ENCODE measurements around the gene EOGT. TPM values are rescaled to one million over a fixed set of nuclear protein-coding genes. Genes with fewer than 3 reads are reported as not detected.

Gene EOGT
- total and polyA plus RNA-seq, 10 of the 15 experiments (the other 5 are each of a cell fraction or from before 2014, with no cell fraction given) = 3.5 to 16.5 (median 8.3) TPM

DNA sequence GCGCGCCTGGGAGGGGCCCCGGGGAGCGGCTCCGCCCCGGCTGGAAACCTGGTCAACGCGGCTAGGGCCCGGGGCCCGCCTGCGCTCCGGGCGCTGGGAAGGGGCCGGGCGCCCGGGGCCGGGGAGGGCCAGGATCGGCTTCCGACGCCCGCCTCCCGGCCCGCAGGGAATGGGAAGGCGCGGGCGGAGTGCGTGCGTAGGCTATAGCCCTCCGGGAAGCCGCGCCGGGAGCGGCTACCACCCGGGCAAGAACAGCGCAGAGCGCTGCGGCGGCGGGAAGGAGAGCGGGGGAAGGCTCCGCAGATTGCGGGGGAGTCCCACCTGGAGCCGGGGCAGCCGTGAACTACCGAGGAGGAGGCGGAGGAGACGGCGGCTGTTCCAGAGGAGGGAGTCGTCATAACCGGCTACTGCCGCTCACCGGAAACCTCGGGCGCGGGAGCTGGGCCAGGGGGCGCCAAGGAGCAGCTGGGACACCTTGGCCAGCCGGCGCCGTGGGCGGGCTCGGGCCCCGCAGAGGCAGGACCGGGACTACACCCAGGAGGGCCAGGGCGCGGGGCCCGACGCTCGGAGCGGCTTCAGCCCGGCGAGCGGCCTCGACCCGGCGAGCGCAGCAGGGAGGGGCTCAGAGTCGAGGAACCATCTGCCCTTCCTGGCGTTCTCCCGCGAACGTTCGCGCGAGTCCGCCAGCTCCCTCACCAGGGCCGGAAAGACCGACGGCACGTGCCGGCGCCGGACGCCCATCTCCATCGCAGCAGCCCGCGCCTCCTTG lies at the start of gene EOGT (continued):
- TF ChIP-seq, protein P1, sequence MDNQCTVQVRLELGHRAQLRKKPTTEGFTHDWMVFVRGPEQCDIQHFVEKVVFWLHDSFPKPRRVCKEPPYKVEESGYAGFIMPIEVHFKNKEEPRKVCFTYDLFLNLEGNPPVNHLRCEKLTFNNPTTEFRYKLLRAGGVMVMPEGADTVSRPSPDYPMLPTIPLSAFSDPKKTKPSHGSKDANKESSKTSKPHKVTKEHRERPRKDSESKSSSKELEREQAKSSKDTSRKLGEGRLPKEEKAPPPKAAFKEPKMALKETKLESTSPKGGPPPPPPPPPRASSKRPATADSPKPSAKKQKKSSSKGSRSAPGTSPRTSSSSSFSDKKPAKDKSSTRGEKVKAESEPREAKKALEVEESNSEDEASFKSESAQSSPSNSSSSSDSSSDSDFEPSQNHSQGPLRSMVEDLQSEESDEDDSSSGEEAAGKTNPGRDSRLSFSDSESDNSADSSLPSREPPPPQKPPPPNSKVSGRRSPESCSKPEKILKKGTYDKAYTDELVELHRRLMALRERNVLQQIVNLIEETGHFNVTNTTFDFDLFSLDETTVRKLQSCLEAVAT (IDR thresholded peaks at IDR 0.05) = no peak
- TF ChIP-seq EGR1 (IDR thresholded peaks at IDR 0.05; ENCODE audit: borderline replicate concordance in 1 of 2, low read depth in 2 of 2, low read length in 2 of 2) = peak in 1 of 2 experiments; percentile 80; a peak in 2 of 3 replicates
- TF ChIP-seq NR2F1 (conservative IDR thresholded peaks at IDR 0.05) = peak; percentile 49; the same call in 1 of the 2 replicates
- TF ChIP-seq, protein P2, sequence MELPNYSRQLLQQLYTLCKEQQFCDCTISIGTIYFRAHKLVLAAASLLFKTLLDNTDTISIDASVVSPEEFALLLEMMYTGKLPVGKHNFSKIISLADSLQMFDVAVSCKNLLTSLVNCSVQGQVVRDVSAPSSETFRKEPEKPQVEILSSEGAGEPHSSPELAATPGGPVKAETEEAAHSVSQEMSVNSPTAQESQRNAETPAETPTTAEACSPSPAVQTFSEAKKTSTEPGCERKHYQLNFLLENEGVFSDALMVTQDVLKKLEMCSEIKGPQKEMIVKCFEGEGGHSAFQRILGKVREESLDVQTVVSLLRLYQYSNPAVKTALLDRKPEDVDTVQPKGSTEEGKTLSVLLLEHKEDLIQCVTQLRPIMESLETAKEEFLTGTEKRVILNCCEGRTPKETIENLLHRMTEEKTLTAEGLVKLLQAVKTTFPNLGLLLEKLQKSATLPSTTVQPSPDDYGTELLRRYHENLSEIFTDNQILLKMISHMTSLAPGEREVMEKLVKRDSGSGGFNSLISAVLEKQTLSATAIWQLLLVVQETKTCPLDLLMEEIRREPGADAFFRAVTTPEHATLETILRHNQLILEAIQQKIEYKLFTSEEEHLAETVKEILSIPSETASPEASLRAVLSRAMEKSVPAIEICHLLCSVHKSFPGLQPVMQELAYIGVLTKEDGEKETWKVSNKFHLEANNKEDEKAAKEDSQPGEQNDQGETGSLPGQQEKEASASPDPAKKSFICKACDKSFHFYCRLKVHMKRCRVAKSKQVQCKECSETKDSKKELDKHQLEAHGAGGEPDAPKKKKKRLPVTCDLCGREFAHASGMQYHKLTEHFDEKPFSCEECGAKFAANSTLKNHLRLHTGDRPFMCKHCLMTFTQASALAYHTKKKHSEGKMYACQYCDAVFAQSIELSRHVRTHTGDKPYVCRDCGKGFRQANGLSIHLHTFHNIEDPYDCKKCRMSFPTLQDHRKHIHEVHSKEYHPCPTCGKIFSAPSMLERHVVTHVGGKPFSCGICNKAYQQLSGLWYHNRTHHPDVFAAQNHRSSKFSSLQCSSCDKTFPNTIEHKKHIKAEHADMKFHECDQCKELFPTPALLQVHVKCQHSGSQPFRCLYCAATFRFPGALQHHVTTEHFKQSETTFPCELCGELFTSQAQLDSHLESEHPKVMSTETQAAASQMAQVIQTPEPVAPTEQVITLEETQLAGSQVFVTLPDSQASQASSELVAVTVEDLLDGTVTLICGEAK (IDR thresholded peaks at IDR 0.05; ENCODE audit: borderline replicate concordance) = no peak
- peak; percentile 70 for TF ChIP-seq TCF12 (IDR thresholded peaks at IDR 0.05; ENCODE audit: low read depth, low read length)
- no peak for TF ChIP-seq RCOR1 (conservative IDR thresholded peaks at IDR 0.05; ENCODE audit: low read depth, low read length)
- TF ChIP-seq, protein P3, sequence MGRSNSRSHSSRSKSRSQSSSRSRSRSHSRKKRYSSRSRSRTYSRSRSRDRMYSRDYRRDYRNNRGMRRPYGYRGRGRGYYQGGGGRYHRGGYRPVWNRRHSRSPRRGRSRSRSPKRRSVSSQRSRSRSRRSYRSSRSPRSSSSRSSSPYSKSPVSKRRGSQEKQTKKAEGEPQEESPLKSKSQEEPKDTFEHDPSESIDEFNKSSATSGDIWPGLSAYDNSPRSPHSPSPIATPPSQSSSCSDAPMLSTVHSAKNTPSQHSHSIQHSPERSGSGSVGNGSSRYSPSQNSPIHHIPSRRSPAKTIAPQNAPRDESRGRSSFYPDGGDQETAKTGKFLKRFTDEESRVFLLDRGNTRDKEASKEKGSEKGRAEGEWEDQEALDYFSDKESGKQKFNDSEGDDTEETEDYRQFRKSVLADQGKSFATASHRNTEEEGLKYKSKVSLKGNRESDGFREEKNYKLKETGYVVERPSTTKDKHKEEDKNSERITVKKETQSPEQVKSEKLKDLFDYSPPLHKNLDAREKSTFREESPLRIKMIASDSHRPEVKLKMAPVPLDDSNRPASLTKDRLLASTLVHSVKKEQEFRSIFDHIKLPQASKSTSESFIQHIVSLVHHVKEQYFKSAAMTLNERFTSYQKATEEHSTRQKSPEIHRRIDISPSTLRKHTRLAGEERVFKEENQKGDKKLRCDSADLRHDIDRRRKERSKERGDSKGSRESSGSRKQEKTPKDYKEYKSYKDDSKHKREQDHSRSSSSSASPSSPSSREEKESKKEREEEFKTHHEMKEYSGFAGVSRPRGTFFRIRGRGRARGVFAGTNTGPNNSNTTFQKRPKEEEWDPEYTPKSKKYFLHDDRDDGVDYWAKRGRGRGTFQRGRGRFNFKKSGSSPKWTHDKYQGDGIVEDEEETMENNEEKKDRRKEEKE (IDR thresholded peaks at IDR 0.05) = no peak
- TF ChIP-seq, protein P4, sequence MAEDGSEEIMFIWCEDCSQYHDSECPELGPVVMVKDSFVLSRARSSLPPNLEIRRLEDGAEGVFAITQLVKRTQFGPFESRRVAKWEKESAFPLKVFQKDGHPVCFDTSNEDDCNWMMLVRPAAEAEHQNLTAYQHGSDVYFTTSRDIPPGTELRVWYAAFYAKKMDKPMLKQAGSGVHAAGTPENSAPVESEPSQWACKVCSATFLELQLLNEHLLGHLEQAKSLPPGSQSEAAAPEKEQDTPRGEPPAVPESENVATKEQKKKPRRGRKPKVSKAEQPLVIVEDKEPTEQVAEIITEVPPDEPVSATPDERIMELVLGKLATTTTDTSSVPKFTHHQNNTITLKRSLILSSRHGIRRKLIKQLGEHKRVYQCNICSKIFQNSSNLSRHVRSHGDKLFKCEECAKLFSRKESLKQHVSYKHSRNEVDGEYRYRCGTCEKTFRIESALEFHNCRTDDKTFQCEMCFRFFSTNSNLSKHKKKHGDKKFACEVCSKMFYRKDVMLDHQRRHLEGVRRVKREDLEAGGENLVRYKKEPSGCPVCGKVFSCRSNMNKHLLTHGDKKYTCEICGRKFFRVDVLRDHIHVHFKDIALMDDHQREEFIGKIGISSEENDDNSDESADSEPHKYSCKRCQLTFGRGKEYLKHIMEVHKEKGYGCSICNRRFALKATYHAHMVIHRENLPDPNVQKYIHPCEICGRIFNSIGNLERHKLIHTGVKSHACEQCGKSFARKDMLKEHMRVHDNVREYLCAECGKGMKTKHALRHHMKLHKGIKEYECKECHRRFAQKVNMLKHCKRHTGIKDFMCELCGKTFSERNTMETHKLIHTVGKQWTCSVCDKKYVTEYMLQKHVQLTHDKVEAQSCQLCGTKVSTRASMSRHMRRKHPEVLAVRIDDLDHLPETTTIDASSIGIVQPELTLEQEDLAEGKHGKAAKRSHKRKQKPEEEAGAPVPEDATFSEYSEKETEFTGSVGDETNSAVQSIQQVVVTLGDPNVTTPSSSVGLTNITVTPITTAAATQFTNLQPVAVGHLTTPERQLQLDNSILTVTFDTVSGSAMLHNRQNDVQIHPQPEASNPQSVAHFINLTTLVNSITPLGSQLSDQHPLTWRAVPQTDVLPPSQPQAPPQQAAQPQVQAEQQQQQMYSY (CRISPR knock-in tag; IDR thresholded peaks at IDR 0.05) = no peak
- no peak for TF ChIP-seq SUZ12 (IDR thresholded peaks at IDR 0.05; ENCODE audit: unreplicated experiment)
- TF ChIP-seq STAT1 (conservative IDR thresholded peaks at IDR 0.05) = no peak
- no peak for TF ChIP-seq BMI1 (IDR thresholded peaks at IDR 0.05; ENCODE audit: borderline replicate concordance)
- peak; percentile 82 for TF ChIP-seq POLR2A (IDR thresholded peaks at IDR 0.05; ENCODE audit: low read depth, low read length)
- TF ChIP-seq ZNF622 (IDR thresholded peaks at IDR 0.05) = no peak
- TF ChIP-seq, protein P5, sequence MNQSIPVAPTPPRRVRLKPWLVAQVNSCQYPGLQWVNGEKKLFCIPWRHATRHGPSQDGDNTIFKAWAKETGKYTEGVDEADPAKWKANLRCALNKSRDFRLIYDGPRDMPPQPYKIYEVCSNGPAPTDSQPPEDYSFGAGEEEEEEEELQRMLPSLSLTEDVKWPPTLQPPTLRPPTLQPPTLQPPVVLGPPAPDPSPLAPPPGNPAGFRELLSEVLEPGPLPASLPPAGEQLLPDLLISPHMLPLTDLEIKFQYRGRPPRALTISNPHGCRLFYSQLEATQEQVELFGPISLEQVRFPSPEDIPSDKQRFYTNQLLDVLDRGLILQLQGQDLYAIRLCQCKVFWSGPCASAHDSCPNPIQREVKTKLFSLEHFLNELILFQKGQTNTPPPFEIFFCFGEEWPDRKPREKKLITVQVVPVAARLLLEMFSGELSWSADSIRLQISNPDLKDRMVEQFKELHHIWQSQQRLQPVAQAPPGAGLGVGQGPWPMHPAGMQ (IDR thresholded peaks at IDR 0.05; ENCODE audit: borderline replicate concordance) = no peak
- peak; percentile 73 for TF ChIP-seq POLR2AphosphoS5 (IDR thresholded peaks at IDR 0.05; ENCODE audit: low read length)

Measured in GM12878 (cell line).